B cell (primary cell): Measurements from ENCODE around the gene WFDC1. TPM values are rescaled to one million over a fixed set of nuclear protein-coding genes. Genes with fewer than 3 reads are reported as not detected.

Source experiments
- ATAC-seq: fragments of 200-7000 bp; cut with Tn5 transposase; one replicate; pipeline ENCODE4 v1.10.0; 2021; ENCODE audit warnings: low read depth, mild to moderate bottlenecking, moderate number of reproducible peaks, moderate library complexity
- CTCF ChIA-PET: fragments of 350-600 bp; sonication (Branson Sonifier 250); formaldehyde crosslinking; loops from one replicate; lab custom pipeline; 2021; ENCODE audit warnings: antibody characterized with exemption, inconsistent platforms; lab: Charles Lee
- POLR2A ChIA-PET: fragments of 350-600 bp; sonication (Branson Sonifier 250); formaldehyde crosslinking; loops from one replicate; lab custom pipeline; 2021; ENCODE audit warnings: antibody characterized with exemption; lab: Charles Lee
- DNase-seq: peaks from one replicate; pipeline ENCODE4 v3.0.0; 2013
- H2AFZ ChIP-seq: 2 replicates; pipeline ENCODE4 v1.6.1; 2012; ENCODE audit warnings: mild to moderate bottlenecking, low read depth, low read length; ENCODE audit not compliant: insufficient read depth, poor library complexity, severe bottlenecking
- H3K27ac ChIP-seq, 2 donors: 1 replicate in 1 of 2; 2 replicates in 1 of 2; pipeline ENCODE4 v1.5.1; 2012 to 2013; ENCODE audit warnings: low read length in 2 of 2, mild to moderate bottlenecking in 2 of 2, moderate library complexity in 1 of 2
- H3K27me3 ChIP-seq, 4 experiments: fragments of 200-600 bp in 1 of 4; sonication (generic) in 1 of 4; replicated peaks in 1 of 4; 1 replicate in 2 of 4; 2 replicates in 2 of 4; pipeline versions ENCODE4 v1.6.1 to v1.7.0; 2013 to 2016; ENCODE audit warnings: low read length in 3 of 4, mild to moderate bottlenecking in 2 of 4, mixed read lengths in 1 of 4, moderate library complexity in 1 of 4; ENCODE audit not compliant: insufficient read depth in 4 of 4, control insufficient read depth in 3 of 4; ENCODE audit errors: control extremely low read depth in 1 of 4
- H3K36me3 ChIP-seq, 2 experiments: replicated peaks in 1 of 2; 1 replicate in 1 of 2; 2 replicates in 1 of 2; pipeline versions ENCODE4 v1.6.1 to v1.7.1; 2013; ENCODE audit warnings: low read length in 1 of 2; ENCODE audit not compliant: insufficient read depth in 2 of 2, control insufficient read depth in 1 of 2; ENCODE audit errors: control extremely low read depth in 1 of 2, extremely low read depth in 1 of 2
- H3K4me1 ChIP-seq, 2 donors: fragments of 200-600 bp in 1 of 2; sonication (generic) in 1 of 2; 1 replicate in 1 of 2; 2 replicates in 1 of 2; pipeline versions ENCODE4 v1.5.1 to v1.6.1; 2013 to 2017; ENCODE audit warnings: low read length in 2 of 2; ENCODE audit not compliant: control insufficient read depth in 2 of 2, insufficient read depth in 2 of 2
- H3K4me2 ChIP-seq: replicated peaks from 2 replicates; pipeline ENCODE3; 2012; ENCODE audit warnings: mild to moderate bottlenecking, low read depth, low read length; ENCODE audit not compliant: poor library complexity, severe bottlenecking
- H3K4me3 ChIP-seq, 5 experiments: fragments of 200-600 bp in 1 of 5; sonication (generic) in 1 of 5; 1 replicate in 3 of 5; 2 replicates in 2 of 5; pipeline versions ENCODE4 v1.5.1 to v1.7.0; 2011 to 2016; ENCODE audit warnings: low read length in 4 of 5, mild to moderate bottlenecking in 4 of 5, low read depth in 2 of 5, control low read depth in 1 of 5, moderate library complexity in 1 of 5; ENCODE audit not compliant: insufficient read depth in 1 of 5; ENCODE audit errors: control extremely low read depth in 1 of 5, extremely low read depth in 1 of 5
- H3K79me2 ChIP-seq: fragments of 200-600 bp; sonication (generic); one replicate; pipeline ENCODE4 v1.6.0; 2016; ENCODE audit warnings: low read length; ENCODE audit not compliant: control insufficient read depth, insufficient read depth
- H3K9ac ChIP-seq: fragments of 200-600 bp; sonication (generic); 2 replicates; pipeline ENCODE4 v1.6.1; 2017; ENCODE audit warnings: mild to moderate bottlenecking, low read length, moderate library complexity
- H3K9me3 ChIP-seq, 3 donors: one replicate each; pipeline versions ENCODE4 v1.6.1 to v1.7.1; 2013; ENCODE audit warnings: low read length in 2 of 3; ENCODE audit not compliant: control insufficient read depth in 2 of 3, insufficient read depth in 1 of 3; ENCODE audit errors: control extremely low read depth in 1 of 3
- H4K20me1 ChIP-seq: 2 replicates; pipeline ENCODE4 v1.6.0; 2012; ENCODE audit warnings: mild to moderate bottlenecking, low read length; ENCODE audit not compliant: insufficient read depth, control insufficient read depth, poor library complexity, severe bottlenecking
- H3K27ac Mint-ChIP-seq: one replicate; pipeline ENCODE4 v1.8.0; 2021; ENCODE audit warnings: mixed read lengths
- H3K27me3 Mint-ChIP-seq: one replicate; pipeline ENCODE4 v1.8.0; 2021; ENCODE audit warnings: mixed read lengths
- H3K4me1 Mint-ChIP-seq: one replicate; pipeline ENCODE4 v1.8.0; 2021; ENCODE audit warnings: mixed read lengths
- H3K4me3 Mint-ChIP-seq: one replicate; pipeline ENCODE4 v1.8.0; 2021; ENCODE audit warnings: mixed read lengths
- H3K9me3 Mint-ChIP-seq: one replicate; pipeline ENCODE4 v1.8.0; 2022; ENCODE audit warnings: mixed read lengths; ENCODE audit not compliant: insufficient read depth
- CTCF ChIP-seq: fragments of 200-600 bp; IDR thresholded peaks from one replicate; pipeline ENCODE4 v1.8.0; 2022; ENCODE audit warnings: antibody characterized with exemption, mild to moderate bottlenecking
- EZH2 ChIP-seq: IDR thresholded peaks from 2 replicates; pipeline ENCODE4 v1.6.1; 2012; ENCODE audit warnings: borderline replicate concordance, low read depth, mild to moderate bottlenecking, moderate library complexity, low read length; ENCODE audit not compliant: insufficient read depth, poor library complexity, severe bottlenecking
- WGBS: methylation state at CpG from one replicate; pipeline ENCODE4 v1.1.5; 2013; ENCODE audit warnings: missing lambda C conversion rate; ENCODE audit not compliant: insufficient coverage; 5-methylcytosine and 5-hydroxymethylcytosine counted together
- intact Hi-C: fragments of 100-400 bp; cut with micrococcal nuclease; formaldehyde crosslinking; loops from one replicate; pipeline ENCODE4 v1.10.0; 2022
- polyA plus RNA-seq: library from polyadenylated mRNA; depleted of rRNA; stranded (reverse); fragments of >200 nt; gene quantifications from 2 replicates; pipeline ENCODE4 v1.2.3, GENCODE V29; 2012
- total RNA-seq, 2 donors: library from RNA; stranded (reverse); fragments of 120-200 nt in 1 of 2; gene quantifications; 1 replicate in 1 of 2; 2 replicates in 1 of 2; pipeline versions ENCODE4 v1.2.3 to v1.2.4, GENCODE V29; 2013 to 2022

The WFDC1 gene
- total and polyA plus RNA-seq, 2 donors (not counting 1 experiment from before 2014, with no cell fraction given), result not detected

- Histone ChIP-seq H3K9ac (no peak overlapping the region), H3K79me2 (no peaks in the 10 kb centered on the region), H3K4me3 (no peak overlapping the region), H3K36me3 (no peaks in the 10 kb centered on the region), H3K4me2 (no peak overlapping the region), H4K20me1 (no peaks in the 10 kb centered on the region), H3K9me3 (peaks cover 0 to 24% (median 5%) of the 10 kb centered on the region in 3 donors), H3K27me3 (no peaks in the 10 kb centered on the region), H3K27ac (no peak overlapping the region), H2AFZ (no peak overlapping the region), H3K4me1 (no peaks in the 10 kb centered on the region)
- CTCF ChIA-PET, result no interaction called here
- no peak for ATAC-seq
- WGBS, result 90% methylated on average over 2 of the region's 4 CpGs
- TF ChIP-seq EZH2 (no peak), CTCF (no peak)
- Mint-ChIP-seq H3K9me3 (peaks cover 5% of the 10 kb centered on the region), H3K4me3 (no peak overlapping the region), H3K27ac (no peak overlapping the region), H3K27me3 (no peaks in the 10 kb centered on the region), H3K4me1 (no peaks in the 10 kb centered on the region)
- intact Hi-C loops, result no loop called here
- POLR2A ChIA-PET, result no interaction called here
- no peak for DNase-seq
These were observed 27.3 kb downstream of the WFDC1 start for GRCh38 chr16:84321932-84322331.

- intact Hi-C loops, result no loop called here
These were observed 28.1 kb downstream of the WFDC1 start for GRCh38 chr16:84322749-84323148.

More at GRCh38 chr16:84322749-84323148, 28.1 kb downstream of the WFDC1 start:
- H3K27me3 ChIP-seq, result no peaks in the 10 kb centered on the region
- Mint-ChIP-seq H3K4me3 (no peak overlapping the region), H3K4me1 (no peaks in the 10 kb centered on the region), H3K9me3 (peaks cover 3% of the 10 kb centered on the region), H3K27me3 (peaks cover 4% of the 10 kb centered on the region), H3K27ac (no peak overlapping the region)
- CTCF ChIA-PET, result no interaction called here
- WGBS, result 89% methylated on average over 4 of the region's 4 CpGs
- TF ChIP-seq EZH2, result no peak
- no peak for TF ChIP-seq CTCF
- H3K27ac ChIP-seq, result no peak overlapping the region
- no peaks in the 10 kb centered on the region for H3K36me3 ChIP-seq
- H2AFZ ChIP-seq, result no peak overlapping the region
- H4K20me1 ChIP-seq, result no peaks in the 10 kb centered on the region
- no peak overlapping the region for H3K4me2 ChIP-seq
- POLR2A ChIA-PET, result no interaction called here
- H3K4me3 ChIP-seq, result no peak overlapping the region
- H3K79me2 ChIP-seq, result no peaks in the 10 kb centered on the region
- DNase-seq (no peak), ATAC-seq (no peak)
- peaks cover 0 to 20% (median 3%) of the 10 kb centered on the region in 3 donors for H3K9me3 ChIP-seq
- H3K9ac ChIP-seq, result no peak overlapping the region
- no peaks in the 10 kb centered on the region for H3K4me1 ChIP-seq
